GM19099 (cell line): ENCODE data around the gene COL1A1.

Experiments used
- POLR2A ChIP-seq: IDR thresholded peaks from 3 replicates; pipeline ENCODE4 v1.6.1; 2011; ENCODE audit warnings: low read depth; ENCODE audit not compliant: insufficient read length; ENCODE audit errors: extremely low read depth

Gene COL1A1

DNA sequence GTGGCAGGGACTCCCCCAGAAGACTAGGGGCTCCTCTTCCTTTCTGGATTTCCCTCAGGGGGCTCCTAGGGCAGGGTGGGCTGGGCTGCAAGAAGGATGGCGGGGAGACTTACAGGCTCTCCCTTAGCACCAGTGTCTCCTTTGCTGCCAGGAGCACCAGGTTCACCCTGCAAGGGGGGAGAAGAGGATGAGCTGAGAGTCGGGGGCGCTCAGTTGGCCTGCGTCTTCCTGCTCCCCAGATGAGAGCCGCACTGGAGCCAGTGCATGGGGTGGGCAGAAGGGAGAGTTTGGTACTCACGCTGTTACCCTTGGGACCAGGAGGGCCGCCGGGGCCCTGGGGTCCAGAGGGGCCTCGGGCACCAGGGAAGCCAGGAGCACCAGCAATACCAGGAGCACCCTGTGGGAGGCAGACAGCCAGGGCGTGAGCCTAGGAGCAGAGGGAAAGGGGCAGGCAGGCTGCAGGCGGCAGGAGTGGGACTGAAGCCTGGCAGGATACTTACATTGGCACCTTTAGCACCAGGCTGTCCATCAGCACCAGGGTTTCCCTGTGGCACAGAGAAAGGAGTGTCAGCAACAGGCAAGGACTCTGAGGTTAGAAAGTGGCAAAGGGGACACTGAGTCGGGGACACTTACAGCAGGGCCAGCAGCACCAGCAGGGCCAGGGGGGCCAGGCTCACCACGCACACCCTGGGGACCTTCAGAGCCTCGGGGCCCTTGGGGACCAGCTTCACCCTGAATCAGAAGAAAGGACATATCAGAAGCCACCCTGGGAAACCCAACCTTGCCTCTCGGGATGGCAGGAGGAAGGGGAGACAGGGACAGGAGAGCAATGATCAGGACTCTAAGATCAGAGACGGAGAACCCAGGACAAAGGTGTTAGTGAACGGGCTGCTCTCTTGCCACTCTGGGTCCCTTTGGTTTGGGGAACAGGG lies 6.2 kb downstream of the COL1A1 start:
- no peak for TF ChIP-seq POLR2A

DNA sequence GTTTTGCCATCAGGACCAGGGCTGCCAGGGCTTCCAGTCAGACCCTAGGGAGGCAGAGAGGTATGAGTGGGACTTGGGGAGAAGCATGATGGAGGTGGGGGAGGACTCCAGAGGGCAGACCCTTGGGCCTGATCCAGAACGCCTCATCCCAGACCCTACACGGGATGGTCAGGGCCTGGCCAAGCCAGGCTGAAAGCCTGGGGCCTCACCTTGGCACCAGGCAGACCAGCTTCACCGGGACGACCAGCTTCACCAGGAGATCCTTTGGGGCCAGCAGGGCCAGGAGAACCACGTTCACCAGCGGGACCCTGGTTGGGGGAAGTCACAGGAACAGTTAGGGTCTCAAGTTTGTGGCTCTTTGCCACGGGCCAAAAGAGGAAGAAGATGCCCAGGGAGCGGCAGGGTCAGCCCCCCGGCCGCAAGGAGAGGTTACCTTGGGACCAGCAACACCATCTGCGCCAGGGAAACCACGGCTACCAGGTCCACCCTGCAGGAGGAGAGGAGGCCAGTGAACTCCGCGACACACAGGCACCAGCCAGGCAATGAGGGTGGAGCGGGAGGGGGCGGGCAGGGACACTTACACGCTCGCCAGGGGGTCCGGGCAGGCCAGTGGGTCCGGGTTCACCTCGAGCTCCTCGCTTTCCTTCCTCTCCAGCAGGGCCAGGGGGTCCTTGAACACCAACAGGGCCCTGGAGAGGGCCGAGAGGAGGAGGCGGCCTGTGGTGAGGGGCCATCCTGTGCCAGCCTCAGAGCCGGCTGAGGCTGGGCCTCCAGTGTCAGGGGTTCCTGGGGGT lies 7.1 kb downstream of the COL1A1 start:
- no peak for TF ChIP-seq POLR2A

DNA sequence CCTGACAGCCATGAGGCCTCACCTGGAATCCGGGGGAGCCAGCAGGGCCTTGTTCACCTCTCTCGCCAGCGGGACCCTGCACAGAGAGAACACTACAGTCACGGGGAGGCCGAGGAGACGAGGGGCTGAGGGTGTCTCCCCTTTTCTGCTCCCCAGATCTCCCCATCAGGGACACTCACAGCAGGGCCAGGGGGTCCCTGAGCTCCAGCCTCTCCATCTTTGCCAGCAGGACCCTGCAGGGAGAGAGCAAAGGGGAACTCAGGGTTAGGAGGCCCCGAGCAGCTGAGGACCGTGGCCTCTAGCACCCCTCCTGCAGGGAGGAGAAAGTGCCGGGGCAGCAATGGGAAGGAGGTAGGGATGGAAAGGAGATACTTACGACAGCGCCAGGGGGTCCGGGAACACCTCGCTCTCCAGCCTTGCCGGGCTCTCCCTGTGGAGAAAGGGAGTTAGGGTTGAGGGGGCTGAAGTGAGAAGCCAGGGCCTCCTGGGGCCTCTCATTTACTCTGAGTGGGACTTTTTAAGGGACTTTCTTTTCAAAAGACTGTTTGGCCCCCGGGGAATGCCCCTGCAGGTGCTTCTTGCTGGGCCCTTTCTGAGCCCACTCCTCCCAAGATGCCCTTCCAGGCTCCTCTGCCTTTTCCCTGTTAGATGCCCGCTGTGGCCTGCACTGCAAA lies 8.7 kb downstream of the COL1A1 start:
- no peak for TF ChIP-seq POLR2A

DNA sequence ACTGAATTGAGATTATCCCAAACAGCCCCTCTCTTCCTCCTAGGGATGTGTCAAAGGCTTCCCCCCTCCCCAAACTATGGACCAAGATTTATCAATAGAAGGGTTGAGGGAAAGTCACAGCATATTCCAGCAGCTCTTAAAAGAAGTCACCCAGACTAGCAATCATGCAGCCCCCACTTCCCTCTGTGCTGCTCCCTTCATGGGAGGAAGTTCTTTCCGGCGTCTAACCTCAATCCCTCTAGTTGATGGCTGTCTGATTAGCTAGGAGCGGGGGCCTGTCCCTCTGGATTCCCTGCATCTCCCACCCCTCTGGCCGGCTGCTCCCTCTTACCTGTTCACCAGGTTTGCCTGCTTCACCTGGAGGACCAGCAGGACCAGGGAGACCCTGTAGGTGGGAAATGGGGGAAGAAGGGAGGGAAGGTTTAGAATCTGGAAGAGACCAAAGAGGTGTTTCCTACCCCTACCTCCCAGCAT lies 9.2 kb downstream of the COL1A1 start:
- TF ChIP-seq POLR2A, result no peak

DNA sequence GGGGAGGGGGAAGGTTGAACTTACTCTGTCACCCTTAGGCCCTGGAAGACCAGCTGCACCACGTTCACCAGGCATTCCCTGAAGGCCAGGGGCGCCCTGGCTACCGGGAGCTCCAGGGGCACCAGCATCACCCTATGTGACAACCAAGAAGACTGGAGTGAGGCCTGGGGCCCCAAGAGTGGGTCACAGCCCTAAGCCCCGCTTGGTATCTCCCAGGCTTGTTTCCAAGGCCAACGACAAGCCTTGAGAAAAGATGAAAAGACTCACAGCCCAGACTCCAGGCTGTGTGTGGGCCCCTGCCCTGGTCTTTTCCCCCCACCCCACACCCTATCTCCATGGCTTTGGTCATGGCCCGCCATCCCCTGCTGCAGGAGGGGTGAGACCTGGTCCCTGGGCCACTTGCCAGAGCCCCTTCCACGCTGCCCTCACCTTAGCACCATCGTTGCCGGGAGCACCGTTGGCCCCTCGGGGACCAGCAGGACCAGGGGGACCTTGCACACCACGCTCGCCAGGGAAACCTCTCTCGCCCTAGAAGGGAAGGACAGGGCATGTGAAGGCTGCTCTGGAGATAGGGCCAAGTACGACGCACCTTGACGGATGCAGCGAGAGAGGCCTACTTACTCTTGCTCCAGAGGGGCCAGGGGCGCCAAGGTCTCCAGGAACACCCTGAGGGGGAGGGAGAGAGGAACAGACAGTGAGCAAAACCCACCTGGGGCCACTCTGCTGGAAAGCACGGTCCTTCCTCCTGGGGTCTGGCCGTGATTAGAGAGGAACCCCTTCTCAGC lies 9.9 kb downstream of the COL1A1 start:
- TF ChIP-seq POLR2A, result no peak

DNA sequence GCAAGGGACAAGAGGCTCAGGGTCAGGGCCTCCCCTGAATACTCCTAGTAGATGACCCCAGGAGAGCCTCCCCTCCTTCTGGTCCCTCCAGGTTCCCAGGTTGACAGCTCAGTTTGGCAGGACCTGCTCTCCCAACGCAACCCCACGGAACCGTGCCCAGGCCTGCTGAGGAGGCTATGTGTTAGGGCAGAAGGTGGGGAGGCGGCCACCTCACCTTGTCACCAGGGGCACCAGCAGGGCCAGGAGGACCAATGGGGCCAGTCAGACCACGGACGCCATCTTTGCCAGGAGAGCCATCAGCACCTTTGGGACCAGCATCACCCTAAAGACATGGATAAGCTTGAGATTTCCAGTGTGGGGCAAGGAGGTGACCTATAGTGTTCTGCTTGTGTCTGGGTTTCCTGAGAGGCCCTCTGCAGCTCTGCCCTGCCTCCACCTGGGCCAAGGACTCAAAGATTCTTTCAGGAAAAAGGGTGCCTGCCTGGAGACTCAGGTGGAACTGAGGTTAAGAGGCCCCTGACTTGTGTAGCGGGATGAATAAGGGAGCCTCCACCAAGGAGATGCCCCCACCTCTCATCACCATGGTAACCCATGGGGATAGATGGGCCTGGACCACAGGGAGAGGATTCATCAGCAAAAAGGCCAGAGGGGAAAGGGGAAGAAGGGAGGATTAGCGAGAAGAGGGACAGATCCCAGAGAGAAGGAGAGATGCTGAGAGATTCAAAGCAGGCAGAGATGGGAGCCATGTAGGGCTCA lies 10.7 kb downstream of the COL1A1 start:
- TF ChIP-seq POLR2A, result no peak

DNA sequence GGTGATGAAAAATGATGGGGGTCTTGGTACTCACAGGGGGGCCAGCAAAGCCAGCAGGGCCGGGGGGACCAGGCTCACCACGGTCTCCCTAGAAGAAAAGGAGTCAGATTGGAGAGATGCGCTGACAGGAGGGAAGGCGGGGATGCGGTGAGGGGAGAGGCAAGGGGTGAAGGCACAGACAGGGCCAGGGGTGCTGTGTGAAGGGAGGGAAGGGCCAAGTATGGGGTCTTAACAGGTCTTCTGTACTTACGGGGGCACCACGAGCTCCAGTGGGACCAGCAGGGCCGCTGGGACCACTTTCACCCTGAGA lies 11.2 kb downstream of the COL1A1 start:
- no peak for TF ChIP-seq POLR2A

DNA sequence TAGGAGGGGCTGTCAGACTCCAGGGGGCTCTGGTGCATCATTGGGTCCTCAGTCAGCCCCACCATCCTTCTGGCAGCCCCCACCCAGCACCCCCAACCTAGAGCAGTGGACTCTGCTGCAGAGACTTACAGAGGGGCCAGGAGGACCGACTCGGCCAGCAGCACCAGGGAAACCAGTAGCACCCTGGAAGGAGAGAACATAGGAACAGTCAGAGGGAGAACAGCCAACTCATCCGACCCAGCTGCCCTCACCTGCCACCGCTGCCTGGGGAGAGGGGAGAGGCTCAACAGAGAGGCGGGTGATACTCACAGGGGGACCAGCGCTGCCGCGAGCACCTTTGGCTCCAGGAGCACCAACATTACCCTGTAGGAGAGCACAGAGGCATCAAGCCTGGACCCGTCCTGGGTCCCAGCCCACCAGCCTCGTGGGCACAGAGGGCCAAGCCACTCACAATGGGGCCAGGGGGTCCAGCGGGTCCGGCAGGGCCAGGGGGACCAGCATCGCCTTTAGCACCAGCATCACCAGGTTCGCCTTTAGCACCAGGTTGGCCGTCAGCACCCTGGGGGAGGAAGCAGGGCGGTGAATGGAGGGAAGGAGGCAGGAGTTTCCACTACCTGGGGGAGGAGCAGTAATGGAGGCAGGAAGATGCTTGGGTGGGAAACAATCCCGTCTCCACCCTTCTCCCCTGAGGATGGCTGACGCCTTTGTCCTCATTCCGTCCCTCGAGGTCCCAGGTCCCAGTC lies 11.7 kb downstream of the COL1A1 start:
- no peak for TF ChIP-seq POLR2A

DNA sequence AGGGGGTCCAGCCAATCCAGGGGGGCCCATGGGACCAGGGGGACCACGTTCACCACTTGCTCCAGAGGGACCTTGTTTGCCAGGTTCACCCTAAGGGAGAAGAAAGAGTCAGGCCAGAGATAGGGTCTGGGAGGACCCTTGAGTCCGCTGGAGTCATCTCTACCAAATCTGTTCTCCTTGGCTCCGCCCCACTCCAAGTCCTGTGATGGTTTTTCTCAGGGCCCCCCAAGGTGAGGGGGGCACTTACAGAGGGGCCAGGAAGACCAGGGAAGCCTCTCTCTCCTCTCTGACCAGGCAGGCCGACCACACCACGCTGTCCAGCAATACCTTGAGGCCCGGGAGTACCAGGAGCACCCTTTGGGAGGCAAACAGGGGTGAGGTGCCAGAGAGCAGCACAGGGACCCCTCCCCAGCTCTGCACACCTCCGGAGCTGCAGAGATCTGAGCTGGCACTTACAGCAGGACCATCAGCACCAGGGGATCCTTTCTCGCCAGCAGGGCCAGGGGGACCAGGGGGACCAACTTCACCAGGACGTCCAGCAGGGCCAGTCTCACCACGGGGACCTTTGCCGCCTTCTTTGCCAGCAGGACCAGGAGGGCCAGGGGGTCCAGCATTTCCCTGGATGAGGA lies 12.4 kb downstream of the COL1A1 start:
- TF ChIP-seq POLR2A, result no peak

DNA sequence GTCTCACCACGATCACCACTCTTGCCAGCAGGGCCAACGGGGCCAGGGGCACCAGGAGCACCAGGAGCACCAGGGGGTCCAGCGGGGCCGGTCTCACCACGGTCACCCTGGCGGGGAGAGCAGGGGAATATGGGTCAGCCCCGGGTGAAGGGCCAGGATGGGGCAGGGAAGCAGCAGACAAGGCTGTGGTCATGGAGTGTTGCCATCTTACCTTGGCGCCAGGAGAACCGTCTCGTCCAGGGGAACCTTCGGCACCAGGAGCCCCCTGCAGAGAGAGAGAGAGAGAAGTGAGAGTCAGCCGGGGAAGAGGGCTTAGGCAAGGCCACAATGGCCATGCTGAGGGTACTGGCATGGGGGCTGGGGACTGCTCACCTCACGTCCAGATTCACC lies 12.9 kb downstream of the COL1A1 start:
- no peak for TF ChIP-seq POLR2A

DNA sequence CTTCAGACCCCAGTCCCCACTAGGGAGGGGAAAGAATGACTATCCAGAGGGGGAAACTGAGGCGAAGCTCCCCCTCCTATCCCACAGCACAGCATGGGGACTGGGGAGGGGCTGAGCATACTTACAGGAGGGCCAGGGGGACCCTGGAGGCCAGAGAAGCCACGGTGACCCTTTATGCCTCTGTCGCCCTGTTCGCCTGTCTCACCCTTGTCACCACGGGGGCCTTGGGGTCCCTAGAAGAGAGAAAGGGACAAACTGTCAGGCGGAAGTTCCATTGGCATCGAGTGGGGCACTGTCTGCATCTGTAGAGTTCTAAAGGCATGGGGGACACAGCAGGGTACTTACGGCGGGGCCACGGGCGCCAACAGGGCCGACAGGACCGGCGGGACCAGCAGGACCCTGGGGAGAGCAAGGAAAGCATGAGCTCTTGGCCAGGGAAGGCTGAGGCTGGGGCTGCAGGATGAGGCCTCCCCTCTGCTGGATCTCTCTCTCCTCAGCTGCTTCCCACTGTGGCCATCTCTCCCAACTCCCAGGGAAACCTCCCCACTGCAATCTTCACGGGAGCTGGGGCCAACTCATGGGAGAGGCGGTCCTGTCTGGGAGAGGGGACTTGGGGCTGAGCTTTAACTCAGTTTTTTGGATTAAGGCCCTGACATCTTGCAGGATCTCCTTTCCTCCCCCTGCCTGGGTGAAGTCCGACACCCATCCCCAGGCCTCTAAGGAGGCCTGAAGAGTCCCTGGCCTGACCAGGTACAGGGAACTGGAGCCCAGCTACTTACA lies 13.5 kb downstream of the COL1A1 start:
- no peak for TF ChIP-seq POLR2A

DNA sequence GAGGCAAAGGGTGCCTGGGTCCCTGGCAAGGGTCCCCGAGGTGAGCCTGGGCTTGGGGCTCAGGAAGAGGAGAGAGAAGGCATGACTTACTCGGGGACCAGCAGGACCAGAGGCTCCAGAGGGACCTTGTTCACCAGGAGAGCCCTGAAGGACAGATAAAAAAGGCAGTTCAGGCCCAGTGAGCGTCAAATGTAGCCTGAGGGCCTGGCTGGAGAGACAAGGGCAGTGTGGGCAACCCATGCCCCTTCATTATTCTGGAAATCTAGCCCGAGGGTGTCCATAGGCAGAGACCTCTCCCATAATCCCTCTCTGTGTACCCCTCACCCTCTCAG lies 14.1 kb downstream of the COL1A1 start:
- no peak for TF ChIP-seq POLR2A
